AG09319 (cell line): ENCODE results near the gene KIAA0586.

Experiments
- DNase-seq: peaks from one replicate; pipeline ENCODE4 v3.0.0-alpha.2; 2010; ENCODE audit warnings: low read depth; ENCODE audit errors: extremely low read depth
- CTCF ChIP-seq: IDR thresholded peaks from 2 replicates; pipeline ENCODE4 v1.5.1; 2011; ENCODE audit warnings: low read depth, mild to moderate bottlenecking, inconsistent platforms, low read length, moderate library complexity

KIAA0586 gene

DNA sequence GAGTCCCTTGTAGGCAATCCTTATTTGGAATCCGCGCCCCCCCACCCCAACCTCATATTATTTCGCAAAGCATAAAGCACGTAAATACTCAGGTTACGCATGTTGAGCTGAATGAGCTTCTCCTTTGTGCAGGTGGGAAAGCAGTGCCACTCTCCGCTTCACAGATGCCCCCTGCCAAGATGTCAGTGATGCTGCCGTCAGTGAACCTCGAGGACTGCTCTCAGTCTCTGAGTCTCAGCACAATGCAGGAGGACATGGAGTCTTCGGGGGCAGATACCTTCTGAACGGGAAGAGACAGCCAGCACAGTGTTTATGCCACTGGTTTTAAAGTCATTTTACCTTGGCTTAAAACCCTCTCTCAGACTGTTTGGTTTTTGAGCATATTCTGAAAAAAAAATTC, 120.1 kb downstream of the KIAA0586 start:
- no peak for TF ChIP-seq CTCF
- DNase-seq = no peak

DNA sequence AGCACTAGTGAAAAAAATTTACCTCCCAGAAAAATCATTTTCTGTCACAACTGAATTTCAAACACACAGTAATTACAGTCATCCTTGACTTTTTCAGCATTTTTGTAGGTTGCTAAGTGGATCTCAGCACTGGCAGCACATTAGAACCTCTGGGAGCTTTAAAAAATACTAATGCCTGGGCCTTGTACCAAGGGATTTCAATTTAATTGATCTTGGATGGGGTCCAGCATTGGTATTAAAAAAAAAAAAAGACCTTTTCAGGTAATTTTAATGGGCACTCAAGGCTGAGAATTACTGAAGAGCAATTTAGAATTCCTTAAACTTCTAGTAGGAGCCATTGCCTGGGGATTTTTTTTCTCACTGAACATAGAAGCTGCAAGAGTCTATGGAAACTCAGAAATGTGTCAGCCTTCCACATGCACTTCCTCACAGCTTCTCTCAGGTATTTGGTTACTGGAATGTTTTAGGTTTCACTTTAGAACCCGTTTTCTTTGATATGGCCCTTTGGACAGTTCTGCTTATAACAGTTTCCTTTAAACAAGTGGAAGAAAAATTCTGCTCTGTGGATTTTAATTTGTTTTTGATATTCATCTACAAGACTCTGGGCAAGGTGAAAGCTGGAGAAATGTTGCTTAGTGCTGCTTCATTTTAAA, 121.7 kb downstream of the KIAA0586 start:
- DNase-seq = no peak
- TF ChIP-seq CTCF = no peak

- DNase-seq = no peak
- no peak for TF ChIP-seq CTCF
Observed at GRCh38 chr14:58553959-58554358, 126.4 kb downstream of the KIAA0586 start.

DNA sequence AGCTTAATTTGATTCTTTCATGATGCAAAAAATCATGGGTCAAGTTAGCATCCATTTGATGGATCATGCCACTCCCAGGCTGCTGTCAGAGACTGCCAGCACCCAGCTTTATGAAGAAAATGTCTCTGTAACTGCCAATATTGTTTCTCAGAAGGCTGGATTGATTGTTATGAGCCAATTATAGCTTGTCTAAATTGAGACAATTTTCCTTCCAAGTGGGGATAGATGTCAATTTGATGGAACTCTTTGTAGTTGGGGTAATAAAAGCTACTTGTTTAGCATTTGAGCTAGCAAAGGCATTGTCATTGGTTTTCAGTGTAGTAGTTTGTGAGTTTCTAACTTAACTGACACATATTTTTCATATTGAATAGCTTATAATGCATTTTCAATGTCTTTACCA, 128.1 kb downstream of the KIAA0586 start:
- no peak for TF ChIP-seq CTCF
- DNase-seq = no peak

DNA sequence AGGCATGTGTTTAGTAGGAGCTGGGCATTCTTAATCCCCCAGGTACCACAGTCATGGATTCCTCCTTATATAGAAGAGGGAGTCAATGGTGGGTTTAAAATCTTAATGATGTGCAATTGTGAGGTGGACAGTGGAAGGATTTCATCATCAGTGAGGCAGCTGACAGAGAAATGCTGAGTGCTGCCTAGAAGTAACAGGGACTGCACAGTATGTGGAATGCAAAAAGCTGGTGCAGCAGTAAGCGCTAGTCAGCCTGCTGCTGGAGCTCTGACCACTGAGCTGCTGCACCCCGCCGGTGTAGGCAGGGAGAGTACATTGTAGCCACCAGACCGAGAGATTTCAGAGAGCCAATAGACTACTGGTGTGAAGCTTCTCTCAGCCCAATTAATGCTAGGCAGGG, 129.7 kb downstream of the KIAA0586 start:
- no peak for DNase-seq
- no peak for TF ChIP-seq CTCF

DNA sequence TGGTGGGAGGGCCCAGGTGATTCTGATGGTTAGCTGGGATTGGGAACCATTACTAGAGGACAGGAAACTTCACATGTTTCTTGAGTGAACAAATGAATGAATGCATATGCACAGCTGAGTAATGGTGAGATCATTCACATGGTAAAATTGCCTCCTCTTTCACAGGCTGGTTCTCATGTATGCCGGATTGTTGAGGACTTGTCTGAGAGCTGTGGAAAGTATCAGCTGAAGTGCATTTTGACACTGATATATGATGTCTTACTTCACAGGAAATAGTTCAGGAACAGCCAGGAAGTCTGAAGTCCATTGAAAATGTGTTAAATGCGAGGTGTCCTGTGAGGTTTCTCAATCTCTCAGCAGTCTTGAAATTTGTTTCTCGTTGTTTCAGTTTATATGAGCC, 132.7 kb downstream of the KIAA0586 start:
- no peak for DNase-seq
- no peak for TF ChIP-seq CTCF

DNA sequence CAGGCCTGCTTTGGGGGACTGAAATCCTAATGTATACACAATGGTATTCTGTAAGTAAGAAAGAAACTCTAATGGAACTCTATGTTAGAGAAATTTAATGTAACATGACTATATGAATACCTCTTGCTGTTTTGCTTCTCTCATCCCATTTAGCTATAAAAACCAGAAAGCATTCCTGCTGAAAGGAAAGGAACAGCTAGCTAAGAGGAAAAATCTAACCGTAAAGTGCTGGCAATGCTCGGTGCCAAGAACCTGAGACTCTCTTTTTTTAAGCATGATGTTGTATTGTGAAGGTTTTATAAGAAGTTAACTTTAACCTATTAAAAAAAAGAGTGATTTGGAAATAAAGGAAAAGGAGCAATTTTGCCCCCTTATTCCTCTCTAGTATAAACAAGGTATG, 134.6 kb downstream of the KIAA0586 start:
- DNase-seq = no peak
- no peak for TF ChIP-seq CTCF
